GM19023 (cell line): ENCODE results near the gene NR2E3.
"Not testable (repeated sequence)": the region's sequence is repeated elsewhere in the genome, so short reads cannot be mapped to it uniquely, and the experiment has no call there.

Experiments used
- ATAC-seq: cut with Tn5 transposase; IDR thresholded peaks from one replicate; pipeline ENCODE4 v1.9.1; 2021; ENCODE audit warnings: mild to moderate bottlenecking, moderate library complexity; ENCODE audit not compliant: unreplicated experiment

Gene NR2E3

GRCh38 chr15:71813723-71814470, 3.5 kb downstream of the NR2E3 start:
- ATAC-seq: no peak

DNA sequence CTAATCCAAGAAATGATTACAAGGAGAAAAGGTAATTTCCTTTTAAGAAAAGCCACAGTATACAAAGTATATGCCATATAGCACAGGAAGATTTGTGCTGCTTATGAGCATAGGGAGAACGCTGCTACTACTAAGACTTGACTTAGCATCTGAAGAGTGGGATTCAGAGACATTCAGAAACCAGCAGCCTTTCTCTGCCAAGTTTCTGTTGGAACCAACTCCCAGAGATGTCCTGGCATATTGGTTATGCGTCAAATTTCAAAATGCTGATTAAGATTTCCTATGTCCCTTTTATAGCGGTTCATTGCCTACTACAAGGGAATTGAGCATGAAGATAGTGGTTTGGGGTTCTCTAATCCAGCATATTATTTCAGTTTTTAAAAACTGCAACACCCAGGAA, 4.9 kb downstream of the NR2E3 start:
- ATAC-seq: no peak

DNA sequence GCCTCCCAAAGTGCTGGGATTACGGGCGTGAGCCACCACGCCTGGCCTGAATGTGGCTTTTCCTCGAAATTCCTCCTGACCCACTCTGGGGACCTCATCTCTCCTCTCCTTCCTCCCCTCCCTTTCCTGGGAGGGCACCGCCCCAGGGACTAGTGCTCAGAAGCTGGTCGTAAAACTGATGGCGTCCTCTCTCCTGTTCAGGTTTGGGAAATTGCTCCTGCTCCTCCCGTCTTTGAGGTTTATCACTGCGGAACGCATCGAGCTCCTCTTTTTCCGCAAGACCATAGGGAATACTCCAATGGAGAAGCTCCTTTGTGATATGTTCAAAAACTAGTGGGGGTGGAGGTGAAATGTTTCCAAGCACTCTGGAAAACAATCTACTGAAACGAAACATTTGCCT, 7.0 kb downstream of the NR2E3 start:
- no peak for ATAC-seq

GRCh38 chr15:71820127-71820526, 9.8 kb downstream of the NR2E3 start:
- no peak for ATAC-seq

- no peak for ATAC-seq
These were observed 11.3 kb downstream of the NR2E3 start for GRCh38 chr15:71821547-71822129.

- ATAC-seq: no peak
These were observed 12.7 kb downstream of the NR2E3 start for GRCh38 chr15:71822890-71823630.

DNA sequence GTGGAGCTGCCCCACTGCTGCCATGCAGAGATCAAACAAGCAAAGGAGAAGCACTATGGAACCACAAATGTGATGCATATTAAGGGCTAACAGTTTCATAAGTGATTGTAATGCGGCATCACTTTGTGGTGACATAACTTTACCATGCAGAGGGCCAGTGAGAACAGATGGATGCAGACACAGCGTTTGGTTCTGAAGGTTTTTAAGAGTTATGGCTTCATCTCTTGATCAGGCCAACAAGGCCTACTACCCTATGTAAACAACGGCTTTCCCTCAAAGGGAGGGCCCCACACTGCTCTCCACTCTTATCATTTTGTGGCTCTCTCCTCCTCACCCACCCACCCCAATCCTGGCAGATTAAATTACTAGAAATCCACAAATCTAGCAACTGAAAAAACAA, 13.4 kb downstream of the NR2E3 start:
- no peak for ATAC-seq

GRCh38 chr15:71825021-71825730, 14.8 kb downstream of the NR2E3 start:
- no peak for ATAC-seq

GRCh38 chr15:71826196-71826595, 15.8 kb downstream of the NR2E3 start:
- no peak for ATAC-seq

DNA sequence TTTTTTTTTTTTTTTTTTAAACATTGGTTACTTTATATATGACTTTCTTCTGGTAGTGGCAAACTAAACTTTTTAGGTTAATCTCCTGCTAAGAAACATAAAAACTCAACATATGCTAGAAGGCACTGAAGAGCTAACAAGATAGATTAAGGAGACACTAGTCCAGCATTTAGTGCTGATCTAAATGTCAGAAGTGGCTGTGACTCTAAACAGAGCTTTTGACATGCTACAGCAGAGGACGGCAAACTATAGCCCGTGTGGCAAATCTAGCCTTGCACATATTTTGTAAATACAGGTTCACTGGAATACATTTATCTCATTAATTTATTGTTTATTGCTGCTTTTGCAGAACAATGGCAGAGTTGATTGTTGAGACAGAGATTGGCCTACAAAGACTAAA, 20.6 kb downstream of the NR2E3 start:
- ATAC-seq: no peak

DNA sequence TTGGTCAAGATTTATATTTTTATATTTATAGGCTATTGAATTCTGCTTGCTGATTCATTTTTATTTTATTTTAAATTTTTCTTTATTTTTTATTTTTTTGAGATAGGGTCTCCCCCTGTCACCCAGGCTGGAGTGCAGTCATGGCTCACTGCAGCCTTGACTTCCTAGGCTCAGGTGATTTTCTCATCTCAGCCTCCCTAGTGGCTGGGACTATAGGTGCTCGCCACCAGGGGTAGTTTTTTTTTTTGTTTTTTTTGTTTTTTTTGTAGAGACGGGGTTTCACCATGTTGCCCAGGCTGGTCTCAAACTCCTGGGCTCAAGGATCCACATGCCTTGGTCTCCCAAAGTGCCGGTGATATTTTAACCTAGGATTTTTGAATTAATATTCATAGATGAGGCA, 31.2 kb downstream of the NR2E3 start:
- ATAC-seq: no peak

DNA sequence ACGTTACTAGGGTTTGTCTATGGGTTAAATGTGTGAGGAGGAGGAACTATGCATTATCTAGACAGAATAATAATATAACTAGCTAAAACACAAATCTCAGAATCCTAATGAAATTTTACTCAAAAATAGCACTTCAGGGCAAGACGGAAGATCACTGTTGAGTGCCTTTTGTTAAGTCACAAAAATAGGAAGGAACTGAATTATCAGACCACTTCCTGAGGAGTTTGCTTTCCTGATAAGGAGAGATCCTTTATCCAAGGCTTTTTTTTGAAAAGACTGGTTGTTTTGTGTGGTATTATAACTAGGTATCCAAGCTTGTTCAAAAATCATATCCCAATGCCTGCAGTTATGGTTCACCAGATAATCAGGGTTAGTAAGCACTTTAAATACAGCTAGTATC, 34.6 kb downstream of the NR2E3 start:
- ATAC-seq: no peak

DNA sequence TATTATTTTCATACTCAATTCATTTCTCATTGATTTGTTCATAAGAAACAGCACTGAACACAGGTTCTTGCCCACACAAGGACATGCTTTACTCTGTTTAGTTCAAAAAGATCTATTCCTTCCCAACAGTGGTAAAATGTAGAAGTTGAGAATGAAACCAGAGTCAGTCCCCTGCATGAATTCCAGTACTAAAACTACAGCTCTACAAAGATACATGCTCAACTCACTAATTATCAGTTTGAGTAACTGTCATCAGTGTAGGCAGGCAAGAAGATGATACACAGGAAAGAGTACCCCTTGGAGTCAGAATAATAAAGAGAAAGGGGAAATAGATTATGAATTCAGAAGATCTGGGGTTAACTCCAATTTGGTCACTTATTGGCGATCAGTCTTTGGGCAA, 43.2 kb downstream of the NR2E3 start:
- no peak for ATAC-seq

- not testable (repeated sequence) for ATAC-seq
These were observed 47.9 kb downstream of the NR2E3 start for GRCh38 chr15:71858232-71858631.
